B cell (primary cell): Measurements from ENCODE around the gene DCAF4. TPM values are rescaled to one million over a fixed set of nuclear protein-coding genes. Genes with fewer than 3 reads are reported as not detected.
"Not testable (repeated sequence)": the region's sequence is repeated elsewhere in the genome, so short reads cannot be mapped to it uniquely, and the experiment has no call there.

Source experiments
- ATAC-seq: fragments of 200-7000 bp; cut with Tn5 transposase; one replicate; pipeline ENCODE4 v1.10.0; 2021; ENCODE audit warnings: low read depth, mild to moderate bottlenecking, moderate number of reproducible peaks, moderate library complexity
- CTCF ChIA-PET: fragments of 350-600 bp; sonication (Branson Sonifier 250); formaldehyde crosslinking; loops from one replicate; lab custom pipeline; 2021; ENCODE audit warnings: antibody characterized with exemption, inconsistent platforms; lab: Charles Lee
- POLR2A ChIA-PET: fragments of 350-600 bp; sonication (Branson Sonifier 250); formaldehyde crosslinking; loops from one replicate; lab custom pipeline; 2021; ENCODE audit warnings: antibody characterized with exemption; lab: Charles Lee
- DNase-seq: peaks from one replicate; pipeline ENCODE4 v3.0.0; 2013
- H2AFZ ChIP-seq: 2 replicates; pipeline ENCODE4 v1.6.1; 2012; ENCODE audit warnings: mild to moderate bottlenecking, low read depth, low read length; ENCODE audit not compliant: insufficient read depth, poor library complexity, severe bottlenecking
- H3K27ac ChIP-seq, 2 donors: 1 replicate in 1 of 2; 2 replicates in 1 of 2; pipeline ENCODE4 v1.5.1; 2012 to 2013; ENCODE audit warnings: low read length in 2 of 2, mild to moderate bottlenecking in 2 of 2, moderate library complexity in 1 of 2
- H3K27me3 ChIP-seq, 4 experiments: fragments of 200-600 bp in 1 of 4; sonication (generic) in 1 of 4; replicated peaks in 1 of 4; 1 replicate in 2 of 4; 2 replicates in 2 of 4; pipeline versions ENCODE4 v1.6.1 to v1.7.0; 2013 to 2016; ENCODE audit warnings: low read length in 3 of 4, mild to moderate bottlenecking in 2 of 4, mixed read lengths in 1 of 4, moderate library complexity in 1 of 4; ENCODE audit not compliant: insufficient read depth in 4 of 4, control insufficient read depth in 3 of 4; ENCODE audit errors: control extremely low read depth in 1 of 4
- H3K36me3 ChIP-seq, 2 experiments: replicated peaks in 1 of 2; 1 replicate in 1 of 2; 2 replicates in 1 of 2; pipeline versions ENCODE4 v1.6.1 to v1.7.1; 2013; ENCODE audit warnings: low read length in 1 of 2; ENCODE audit not compliant: insufficient read depth in 2 of 2, control insufficient read depth in 1 of 2; ENCODE audit errors: control extremely low read depth in 1 of 2, extremely low read depth in 1 of 2
- H3K4me1 ChIP-seq, 2 donors: fragments of 200-600 bp in 1 of 2; sonication (generic) in 1 of 2; 1 replicate in 1 of 2; 2 replicates in 1 of 2; pipeline versions ENCODE4 v1.5.1 to v1.6.1; 2013 to 2017; ENCODE audit warnings: low read length in 2 of 2; ENCODE audit not compliant: control insufficient read depth in 2 of 2, insufficient read depth in 2 of 2
- H3K4me2 ChIP-seq: replicated peaks from 2 replicates; pipeline ENCODE3; 2012; ENCODE audit warnings: mild to moderate bottlenecking, low read depth, low read length; ENCODE audit not compliant: poor library complexity, severe bottlenecking
- H3K4me3 ChIP-seq, 5 experiments: fragments of 200-600 bp in 1 of 5; sonication (generic) in 1 of 5; 1 replicate in 3 of 5; 2 replicates in 2 of 5; pipeline versions ENCODE4 v1.5.1 to v1.7.0; 2011 to 2016; ENCODE audit warnings: low read length in 4 of 5, mild to moderate bottlenecking in 4 of 5, low read depth in 2 of 5, control low read depth in 1 of 5, moderate library complexity in 1 of 5; ENCODE audit not compliant: insufficient read depth in 1 of 5; ENCODE audit errors: control extremely low read depth in 1 of 5, extremely low read depth in 1 of 5
- H3K79me2 ChIP-seq: fragments of 200-600 bp; sonication (generic); one replicate; pipeline ENCODE4 v1.6.0; 2016; ENCODE audit warnings: low read length; ENCODE audit not compliant: control insufficient read depth, insufficient read depth
- H3K9ac ChIP-seq: fragments of 200-600 bp; sonication (generic); 2 replicates; pipeline ENCODE4 v1.6.1; 2017; ENCODE audit warnings: mild to moderate bottlenecking, low read length, moderate library complexity
- H3K9me3 ChIP-seq, 3 donors: one replicate each; pipeline versions ENCODE4 v1.6.1 to v1.7.1; 2013; ENCODE audit warnings: low read length in 2 of 3; ENCODE audit not compliant: control insufficient read depth in 2 of 3, insufficient read depth in 1 of 3; ENCODE audit errors: control extremely low read depth in 1 of 3
- H4K20me1 ChIP-seq: 2 replicates; pipeline ENCODE4 v1.6.0; 2012; ENCODE audit warnings: mild to moderate bottlenecking, low read length; ENCODE audit not compliant: insufficient read depth, control insufficient read depth, poor library complexity, severe bottlenecking
- H3K27ac Mint-ChIP-seq: one replicate; pipeline ENCODE4 v1.8.0; 2021; ENCODE audit warnings: mixed read lengths
- H3K27me3 Mint-ChIP-seq: one replicate; pipeline ENCODE4 v1.8.0; 2021; ENCODE audit warnings: mixed read lengths
- H3K4me1 Mint-ChIP-seq: one replicate; pipeline ENCODE4 v1.8.0; 2021; ENCODE audit warnings: mixed read lengths
- H3K4me3 Mint-ChIP-seq: one replicate; pipeline ENCODE4 v1.8.0; 2021; ENCODE audit warnings: mixed read lengths
- H3K9me3 Mint-ChIP-seq: one replicate; pipeline ENCODE4 v1.8.0; 2022; ENCODE audit warnings: mixed read lengths; ENCODE audit not compliant: insufficient read depth
- CTCF ChIP-seq: fragments of 200-600 bp; IDR thresholded peaks from one replicate; pipeline ENCODE4 v1.8.0; 2022; ENCODE audit warnings: antibody characterized with exemption, mild to moderate bottlenecking
- EZH2 ChIP-seq: IDR thresholded peaks from 2 replicates; pipeline ENCODE4 v1.6.1; 2012; ENCODE audit warnings: borderline replicate concordance, low read depth, mild to moderate bottlenecking, moderate library complexity, low read length; ENCODE audit not compliant: insufficient read depth, poor library complexity, severe bottlenecking
- WGBS: methylation state at CpG from one replicate; pipeline ENCODE4 v1.1.5; 2013; ENCODE audit warnings: missing lambda C conversion rate; ENCODE audit not compliant: insufficient coverage; 5-methylcytosine and 5-hydroxymethylcytosine counted together
- intact Hi-C: fragments of 100-400 bp; cut with micrococcal nuclease; formaldehyde crosslinking; loops from one replicate; pipeline ENCODE4 v1.10.0; 2022
- polyA plus RNA-seq: library from polyadenylated mRNA; depleted of rRNA; stranded (reverse); fragments of >200 nt; gene quantifications from 2 replicates; pipeline ENCODE4 v1.2.3, GENCODE V29; 2012
- total RNA-seq, 2 donors: library from RNA; stranded (reverse); fragments of 120-200 nt in 1 of 2; gene quantifications; 1 replicate in 1 of 2; 2 replicates in 1 of 2; pipeline versions ENCODE4 v1.2.3 to v1.2.4, GENCODE V29; 2013 to 2022

The DCAF4 gene
- total and polyA plus RNA-seq, 2 donors (not counting 1 experiment from before 2014, with no cell fraction given): 35.3 to 54.6 TPM

GRCh38 chr14:72961579-72962335 lies 35.5 kb downstream of the DCAF4 start:
- Histone ChIP-seq H3K9me3 (no peaks in the 10 kb centered on the region), H4K20me1 (no peaks in the 10 kb centered on the region), H3K79me2 (no peaks in the 10 kb centered on the region), H3K4me2 (no peak overlapping the region), H3K4me3 (no peak overlapping the region), H3K9ac (no peak overlapping the region), H3K27ac (no peak overlapping the region), H3K27me3 (no peaks in the 10 kb centered on the region), H3K4me1 (no peaks in the 10 kb centered on the region), H3K36me3 (peaks cover 0 to 36% of the 10 kb centered on the region in 2 experiments), H2AFZ (no peak overlapping the region)
- ATAC-seq: no peak
- Mint-ChIP-seq H3K27me3 (no peaks in the 10 kb centered on the region), H3K9me3 (no peaks in the 10 kb centered on the region), H3K4me1 (no peaks in the 10 kb centered on the region), H3K27ac (no peak overlapping the region), H3K4me3 (no peak overlapping the region)
- POLR2A ChIA-PET: no interaction called here
- 40% methylated on average over 2 of the region's 10 CpGs for WGBS
- no peak for DNase-seq
- TF ChIP-seq EZH2 (no peak), CTCF (no peak)
- CTCF ChIA-PET: interaction anchor here (0.6 kb wide), 1 partner anchor 436 kb away, joined by 3 read pairs; no protein-coding TSS in a partner anchor
- intact Hi-C loops: no loop called here

DNA sequence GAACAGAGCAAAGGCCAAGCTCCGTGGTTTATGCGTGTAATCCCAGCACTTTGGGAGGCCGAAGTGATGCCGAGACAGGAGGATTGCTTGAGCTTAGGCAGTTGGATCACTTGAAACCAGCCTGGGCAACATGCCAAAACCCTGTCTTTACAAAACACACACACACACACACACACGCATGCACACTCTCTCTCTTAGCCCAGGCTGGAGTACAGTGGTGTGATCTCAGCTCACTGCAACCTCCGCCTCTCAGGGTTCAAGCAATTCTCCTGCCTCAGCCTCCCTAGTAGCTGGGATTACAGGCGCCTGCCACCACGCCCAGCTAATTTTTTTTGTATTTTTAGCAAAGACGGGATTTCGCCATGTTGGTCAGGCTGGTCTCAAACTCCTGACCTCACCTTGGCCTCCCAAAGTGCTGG lies 36.1 kb downstream of the DCAF4 start:
- H3K79me2 ChIP-seq, H3K4me3 ChIP-seq, H3K27me3 Mint-ChIP-seq, intact Hi-C loops, H3K9me3 Mint-ChIP-seq, ATAC-seq, DNase-seq, H3K27ac ChIP-seq, H4K20me1 ChIP-seq, H3K4me3 Mint-ChIP-seq, H2AFZ ChIP-seq, POLR2A ChIA-PET, H3K4me1 ChIP-seq, CTCF ChIA-PET, H3K9me3 ChIP-seq, H3K9ac ChIP-seq, H3K4me2 ChIP-seq, H3K4me1 Mint-ChIP-seq, H3K27me3 ChIP-seq, H3K27ac Mint-ChIP-seq: not testable (repeated sequence)
- 87% methylated on average over 10 of the region's 10 CpGs for WGBS
- H3K36me3 ChIP-seq: peaks cover 0 to 32% of the 10 kb centered on the region in 2 experiments
